Nephron progenitor cell (in vitro differentiated cells): Measurements from ENCODE around the gene KRTAP5-1.
A peak's percentile ranks its signal among the peaks of the same experiment; 100 is the strongest.
"Not testable (repeated sequence)": the region's sequence is repeated elsewhere in the genome, so short reads cannot be mapped to it uniquely, and the experiment has no call there.

Experiments used
- DNase-seq: peaks from one replicate; pipeline ENCODE4 v3.0.0; 2021
- H3K27ac Mint-ChIP-seq: 2 replicates; pipeline ENCODE4 v1.8.0; 2021; ENCODE audit warnings: mild to moderate bottlenecking, moderate library complexity, mixed read lengths
- H3K27me3 Mint-ChIP-seq: 2 replicates; pipeline ENCODE4 v1.8.0; 2021; ENCODE audit warnings: mild to moderate bottlenecking, low read depth, mixed read lengths; ENCODE audit not compliant: poor library complexity
- H3K36me3 Mint-ChIP-seq: 2 replicates; pipeline ENCODE4 v1.8.0; 2021; ENCODE audit warnings: low read depth, mixed read lengths
- H3K4me1 Mint-ChIP-seq: 2 replicates; pipeline ENCODE4 v1.8.0; 2021; ENCODE audit warnings: mixed read lengths
- H3K4me3 Mint-ChIP-seq: 2 replicates; pipeline ENCODE4 v1.8.0; 2021; ENCODE audit warnings: mild to moderate bottlenecking, moderate library complexity, mixed read lengths
- H3K9me3 Mint-ChIP-seq: 2 replicates; pipeline ENCODE4 v1.8.0; 2021; ENCODE audit warnings: mild to moderate bottlenecking, moderate library complexity, mixed read lengths
- TF ChIP-seq, protein P1 (sequence below): fragments of 200-600 bp; sonication (generic); IDR thresholded peaks from 2 replicates; pipeline ENCODE4 v1.5.0; 2021; ENCODE audit warnings: antibody characterized with exemption

KRTAP5-1 gene

DNA sequence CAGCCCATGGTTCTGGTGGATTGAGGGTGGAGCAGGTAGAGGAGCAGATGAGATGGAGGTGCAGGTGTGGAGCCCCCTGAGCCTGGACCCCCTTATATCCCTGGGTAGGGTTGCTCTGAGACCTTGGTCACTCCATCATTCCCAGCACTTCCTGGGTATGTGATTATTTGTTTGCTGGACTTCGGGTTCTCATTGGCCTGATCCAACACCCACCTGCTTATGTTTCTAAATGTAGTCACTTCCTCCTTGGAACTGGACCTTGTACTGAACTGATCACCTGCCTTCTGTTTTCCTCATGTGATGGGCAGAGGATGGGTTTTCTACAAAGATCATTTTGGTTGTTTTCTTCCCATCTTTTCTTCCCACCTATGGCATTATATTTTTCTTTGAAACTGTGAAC lies 37.0 kb upstream of the KRTAP5-1 start, which contains the start of gene KRTAP5-4:
KRTAP5-4 (minus strand) TSS at position 53 of the 400 bp plus-strand sequence; CDS start at position 8, 45 bp downstream.
- Mint-ChIP-seq H3K9me3 (peaks cover 13% of the 10 kb centered on the region), H3K27me3 (peaks cover 46% of the 10 kb centered on the region), H3K4me3 (no peak within 1 kb of the TSS), H3K36me3 (no peaks in the 10 kb centered on the region), H3K27ac (peak within 1 kb of the TSS; percentile 43), H3K4me1 (peaks cover 20% of the 10 kb centered on the region)
- DNase-seq, result no peak
- TF ChIP-seq, protein P1, sequence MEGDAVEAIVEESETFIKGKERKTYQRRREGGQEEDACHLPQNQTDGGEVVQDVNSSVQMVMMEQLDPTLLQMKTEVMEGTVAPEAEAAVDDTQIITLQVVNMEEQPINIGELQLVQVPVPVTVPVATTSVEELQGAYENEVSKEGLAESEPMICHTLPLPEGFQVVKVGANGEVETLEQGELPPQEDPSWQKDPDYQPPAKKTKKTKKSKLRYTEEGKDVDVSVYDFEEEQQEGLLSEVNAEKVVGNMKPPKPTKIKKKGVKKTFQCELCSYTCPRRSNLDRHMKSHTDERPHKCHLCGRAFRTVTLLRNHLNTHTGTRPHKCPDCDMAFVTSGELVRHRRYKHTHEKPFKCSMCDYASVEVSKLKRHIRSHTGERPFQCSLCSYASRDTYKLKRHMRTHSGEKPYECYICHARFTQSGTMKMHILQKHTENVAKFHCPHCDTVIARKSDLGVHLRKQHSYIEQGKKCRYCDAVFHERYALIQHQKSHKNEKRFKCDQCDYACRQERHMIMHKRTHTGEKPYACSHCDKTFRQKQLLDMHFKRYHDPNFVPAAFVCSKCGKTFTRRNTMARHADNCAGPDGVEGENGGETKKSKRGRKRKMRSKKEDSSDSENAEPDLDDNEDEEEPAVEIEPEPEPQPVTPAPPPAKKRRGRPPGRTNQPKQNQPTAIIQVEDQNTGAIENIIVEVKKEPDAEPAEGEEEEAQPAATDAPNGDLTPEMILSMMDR, result no peak

DNA sequence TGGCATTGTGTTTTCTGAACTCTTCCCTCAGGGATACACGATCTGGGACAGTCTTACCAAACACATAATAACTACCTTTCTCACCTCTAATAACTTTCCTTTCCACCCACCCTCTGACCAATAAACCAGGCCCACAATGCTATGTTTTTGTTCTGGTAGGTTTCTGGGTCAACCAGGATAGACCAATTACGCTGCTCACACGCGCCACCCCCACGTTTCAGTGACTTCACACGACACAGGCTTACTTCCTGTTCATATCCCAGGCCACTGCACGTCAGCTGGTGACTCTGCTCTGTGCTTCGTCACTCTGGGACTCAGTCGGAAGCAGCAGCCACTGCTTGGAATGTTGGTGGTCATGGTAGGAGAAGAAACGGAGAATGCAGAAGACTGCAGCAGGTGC lies 34.4 kb upstream of the KRTAP5-1 start:
- DNase-seq, result no peak
- Mint-ChIP-seq H3K27ac (no peak overlapping the region), H3K36me3 (no peaks in the 10 kb centered on the region), H3K4me1 (peaks cover 16% of the 10 kb centered on the region), H3K4me3 (no peak overlapping the region), H3K9me3 (peaks cover 20% of the 10 kb centered on the region), H3K27me3 (peaks cover 38% of the 10 kb centered on the region)
- TF ChIP-seq, protein P1, result no peak

GRCh38 chr11:1618231-1618630 lies 33.1 kb upstream of the KRTAP5-1 start:
- Mint-ChIP-seq H3K27ac (peak overlapping the region; percentile 18), H3K36me3 (no peaks in the 10 kb centered on the region), H3K27me3 (peaks cover 38% of the 10 kb centered on the region), H3K4me3 (no peak overlapping the region), H3K4me1 (peaks cover 6% of the 10 kb centered on the region), H3K9me3 (peaks cover 20% of the 10 kb centered on the region)
- TF ChIP-seq, protein P1, result no peak
- no peak for DNase-seq

DNA sequence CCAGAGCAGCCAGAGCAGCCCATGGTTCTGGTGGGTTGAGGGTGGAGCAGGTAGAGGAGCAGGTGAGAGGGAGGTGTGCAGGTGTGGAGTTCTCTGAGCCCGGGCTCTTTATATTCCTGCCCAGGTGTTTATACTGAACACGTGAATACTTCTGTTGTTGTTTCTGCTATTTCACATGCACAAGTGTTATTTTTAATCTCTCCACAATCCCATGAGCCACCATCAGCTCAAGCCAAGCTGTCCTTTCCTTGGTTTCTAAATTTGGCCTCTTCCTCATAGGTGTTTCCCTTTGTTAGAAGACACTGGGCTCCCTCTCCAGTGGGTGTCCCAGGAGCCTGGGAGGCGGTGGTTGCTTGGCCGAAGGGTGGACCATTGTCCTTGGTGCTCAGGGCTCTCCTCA lies 23.3 kb upstream of the KRTAP5-1 start, which contains the start of gene KRTAP5-3:
KRTAP5-3 (minus strand) TSS at position 101 of the 400 bp plus-strand sequence; CDS start at position 23, 78 bp downstream.
- no peak for DNase-seq
- Mint-ChIP-seq H3K4me3 (peak within 1 kb of the TSS; percentile 63), H3K27me3 (peaks cover 49% of the 10 kb centered on the region)

GRCh38 chr11:1607901-1608300 lies 22.8 kb upstream of the KRTAP5-1 start:
- DNase-seq, H3K27ac Mint-ChIP-seq, H3K36me3 Mint-ChIP-seq, H3K4me3 Mint-ChIP-seq: not testable (repeated sequence)
- Mint-ChIP-seq H3K4me1 (peaks cover 14% of the 10 kb centered on the region), H3K27me3 (peaks cover 53% of the 10 kb centered on the region), H3K9me3 (peaks cover 13% of the 10 kb centered on the region)

More for the DNA sequence above, 23.3 kb upstream of the KRTAP5-1 start, which contains the start of gene KRTAP5-3:
- H3K27ac Mint-ChIP-seq, result no peak within 1 kb of the TSS
- no peaks in the 10 kb centered on the region for H3K36me3 Mint-ChIP-seq
- TF ChIP-seq, protein P1, result no peak
- H3K4me1 Mint-ChIP-seq, result peaks cover 14% of the 10 kb centered on the region
- peaks cover 13% of the 10 kb centered on the region for H3K9me3 Mint-ChIP-seq

- peaks cover 14% of the 10 kb centered on the region for H3K4me1 Mint-ChIP-seq
- H3K27me3 Mint-ChIP-seq, result peaks cover 59% of the 10 kb centered on the region
- not testable (repeated sequence) for H3K36me3 Mint-ChIP-seq, H3K27ac Mint-ChIP-seq
- H3K4me3 Mint-ChIP-seq, result peak overlapping the region; percentile 63
- peak; percentile 39 for DNase-seq
- peaks cover 17% of the 10 kb centered on the region for H3K9me3 Mint-ChIP-seq
Measured at GRCh38 chr11:1607156-1607845, 22.2 kb upstream of the KRTAP5-1 start.

DNA sequence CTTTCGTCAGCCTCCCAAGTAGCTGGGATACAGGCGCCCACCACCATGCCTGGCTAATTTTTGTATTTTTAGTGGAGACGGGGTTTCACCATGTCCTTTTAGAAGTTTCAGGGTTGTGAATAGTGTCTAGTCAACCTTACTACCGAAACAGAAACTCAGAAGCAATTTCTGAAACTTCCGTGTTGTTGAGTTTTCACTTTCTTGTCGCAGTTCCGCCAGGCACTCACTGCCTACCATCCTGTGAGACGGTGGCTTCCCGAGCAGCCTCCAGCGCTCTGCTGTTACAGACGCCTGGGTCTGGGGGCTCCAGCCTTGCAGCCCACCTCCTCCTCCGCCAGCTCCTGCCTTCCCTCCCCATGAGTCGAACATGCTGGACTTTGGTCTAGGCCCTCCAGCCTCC lies 20.8 kb upstream of the KRTAP5-1 start:
- not testable (repeated sequence) for H3K36me3 Mint-ChIP-seq, H3K27ac Mint-ChIP-seq, DNase-seq, H3K4me3 Mint-ChIP-seq
- H3K9me3 Mint-ChIP-seq, result peaks cover 28% of the 10 kb centered on the region
- H3K4me1 Mint-ChIP-seq, result peaks cover 14% of the 10 kb centered on the region
- peaks cover 68% of the 10 kb centered on the region for H3K27me3 Mint-ChIP-seq
